GM13976 (cell line): ENCODE measurements around the gene ZNF519.

Experiments used
- DNase-seq: peaks from one replicate; pipeline ENCODE4 v3.0.0; 2012; ENCODE audit warnings: low spot score
- CTCF ChIP-seq: IDR thresholded peaks from 2 replicates; pipeline ENCODE4 v1.5.1; 2012; ENCODE audit warnings: borderline replicate concordance, mild to moderate bottlenecking; ENCODE audit not compliant: insufficient read depth; ENCODE audit errors: extremely low read depth, missing control alignments, control extremely low read depth
- in situ Hi-C: fragments of 300-500 bp; cut with MboI; formaldehyde crosslinking; loops from one replicate; pipeline ENCODE4 v1.12.0; 2022; ENCODE audit warnings: low sequenced_read_pairs, mixed read lengths, inconsistent platforms; ENCODE audit not compliant: unreplicated experiment

The ZNF519 gene

GRCh38 chr18:14089781-14090180 is 42.5 kb downstream of the ZNF519 start:
- in situ Hi-C loops = loop anchor here (5.0 to 10.0 kb wide), 2 partner anchors 65 to 272 kb away; no protein-coding TSS in a partner anchor
- no peak for DNase-seq
- no peak for TF ChIP-seq CTCF

GRCh38 chr18:14089191-14089590 is 43.0 kb downstream of the ZNF519 start:
- in situ Hi-C loops = loop anchor here (5.0 to 10.0 kb wide), 2 partner anchors 64 to 272 kb away; no protein-coding TSS in a partner anchor
- DNase-seq = no peak
- no peak for TF ChIP-seq CTCF

GRCh38 chr18:14086458-14087231 is 45.6 kb downstream of the ZNF519 start:
- peak; percentile 57 for DNase-seq
- in situ Hi-C loops = loop anchor here (5.0 to 10.0 kb wide), 2 partner anchors 62 to 269 kb away; no protein-coding TSS in a partner anchor
- TF ChIP-seq CTCF = peak; percentile 62

GRCh38 chr18:14085770-14086457 is 46.3 kb downstream of the ZNF519 start:
- DNase-seq = no peak
- in situ Hi-C loops = loop anchor here (5.0 to 10.0 kb wide), 2 partner anchors 61 to 269 kb away; no protein-coding TSS in a partner anchor
- TF ChIP-seq CTCF = no peak

- no peak for TF ChIP-seq CTCF
- DNase-seq = no peak
- in situ Hi-C loops = no loop called here
Measured at GRCh38 chr18:14075196-14075595, 57.0 kb downstream of the ZNF519 start.

GRCh38 chr18:14074187-14074586 is 58.0 kb downstream of the ZNF519 start:
- in situ Hi-C loops = no loop called here
- TF ChIP-seq CTCF = no peak
- no peak for DNase-seq
